GM23338 (cell line): Measurements from ENCODE around the gene CDH4.

Experiments used
- CREB1 ChIP-seq: fragments of 250-450 bp; sonication (Bioruptor Pico); IDR thresholded peaks from 2 replicates; pipeline ENCODE4 v1.5.0; 2020; ENCODE audit warnings: low read depth, mild to moderate bottlenecking, moderate library complexity
- CTCF ChIP-seq, 2 experiments: fragments of 200-600 bp in 1 of 2; sonication (generic) in 1 of 2; conservative IDR thresholded peaks; 2 replicates each; pipeline versions ENCODE4 v1.5.1 to v1.6.1; 2016 to 2017; ENCODE audit warnings: antibody characterized with exemption in 2 of 2, low read depth in 2 of 2, mild to moderate bottlenecking in 2 of 2, moderate library complexity in 1 of 2
- ETS1 ChIP-seq: IDR thresholded peaks from 2 replicates; pipeline ENCODE4 v1.6.1; 2016; ENCODE audit warnings: antibody characterized with exemption
- EZH2 ChIP-seq: fragments of 200-600 bp; sonication (generic); IDR thresholded peaks from one replicate; pipeline ENCODE4 v1.8.0; 2017; ENCODE audit warnings: antibody characterized with exemption, mild to moderate bottlenecking, low read depth; ENCODE audit not compliant: unreplicated experiment
- EZH2phosphoT487 ChIP-seq: fragments of 200-600 bp; sonication (generic); IDR thresholded peaks from one replicate; pipeline ENCODE4 v1.8.1; 2018; ENCODE audit warnings: antibody characterized with exemption; ENCODE audit not compliant: unreplicated experiment
- JUNB ChIP-seq: IDR thresholded peaks from one replicate; pipeline ENCODE4 v1.6.1; 2016; ENCODE audit warnings: antibody characterized with exemption; ENCODE audit not compliant: unreplicated experiment
- POLR2AphosphoS5 ChIP-seq: IDR thresholded peaks from 2 replicates; pipeline ENCODE4 v1.6.1; 2016; ENCODE audit warnings: antibody characterized with exemption, low read depth
- REST ChIP-seq: IDR thresholded peaks from one replicate; pipeline ENCODE4 v1.6.1; 2018; ENCODE audit warnings: antibody characterized with exemption; ENCODE audit not compliant: unreplicated experiment
- STAT1 ChIP-seq: IDR thresholded peaks from one replicate; pipeline ENCODE4 v1.6.1; 2016; ENCODE audit warnings: antibody characterized with exemption; ENCODE audit not compliant: unreplicated experiment
- ZNF114 ChIP-seq: fragments of 250-450 bp; sonication (Bioruptor Pico); IDR thresholded peaks from 2 replicates; pipeline ENCODE4 v1.5.0; 2020; ENCODE audit warnings: mild to moderate bottlenecking, moderate library complexity
- ZNF462 ChIP-seq: fragments of 250-450 bp; sonication (Bioruptor Pico); IDR thresholded peaks from 2 replicates; pipeline ENCODE4 v1.5.0; 2020; ENCODE audit warnings: mild to moderate bottlenecking, moderate library complexity

- TF ChIP-seq CTCF (conservative IDR thresholded peaks at IDR 0.05; ENCODE audit: low read depth in 2 of 2) (no peak), EZH2 (no peak), REST (no peak), POLR2AphosphoS5 (no peak), EZH2phosphoT487 (no peak), ETS1 (no peak), ZNF114 (CRISPR knock-in tag) (no peak), CREB1 (CRISPR knock-in tag) (no peak), JUNB (no peak), ZNF462 (no peak), STAT1 (no peak)
Observed at GRCh38 chr20:61829526-61829925, 577.5 kb downstream of the CDH4 start.
